Measurements from ENCODE around the gene DIRAS2.

DIRAS2 gene

GRCh38 chr9:90569511-90569910 lies 73.1 kb downstream of the DIRAS2 start:
- no peak for TF ChIP-seq CTCF (IDR thresholded peaks at IDR 0.05; ENCODE audit: low read depth, low read length)
- DNase-seq (ENCODE audit: low read depth, low spot score) = no peak
- in situ Hi-C loops (cut with HindIII; ENCODE audit: low sequenced_read_pairs) = no loop called here
- no peak overlapping the region for H3K4me3 ChIP-seq (ENCODE audit: low read depth, low read length)

GRCh38 chr9:90568667-90569066 lies 74.0 kb downstream of the DIRAS2 start:
- no peak overlapping the region for H3K4me3 ChIP-seq (ENCODE audit: low read depth, low read length)
- in situ Hi-C loops (cut with HindIII; ENCODE audit: low sequenced_read_pairs) = no loop called here
- no peak for DNase-seq (ENCODE audit: low read depth, low spot score)
- no peak for TF ChIP-seq CTCF (IDR thresholded peaks at IDR 0.05; ENCODE audit: low read depth, low read length)

GRCh38 chr9:90562229-90562628 lies 80.4 kb downstream of the DIRAS2 start:
- no peak for TF ChIP-seq CTCF (IDR thresholded peaks at IDR 0.05; ENCODE audit: low read depth, low read length)
- no peak for DNase-seq (ENCODE audit: low read depth, low spot score)
- H3K4me3 ChIP-seq (ENCODE audit: low read depth, low read length) = no peak overlapping the region
- in situ Hi-C loops (cut with HindIII; ENCODE audit: low sequenced_read_pairs) = no loop called here

All from astrocyte of the spinal cord (primary cell).